ENCODE results near the gene UBE3C. TPM values are rescaled to one million over a fixed set of nuclear protein-coding genes. Genes with fewer than 3 reads are reported as not detected.
"Not testable (repeated sequence)": the region's sequence is repeated elsewhere in the genome, so short reads cannot be mapped to it uniquely, and the experiment has no call there.

Gene UBE3C
- total RNA-seq, 1 donor from 2014 or later: 56.9 TPM

DNA sequence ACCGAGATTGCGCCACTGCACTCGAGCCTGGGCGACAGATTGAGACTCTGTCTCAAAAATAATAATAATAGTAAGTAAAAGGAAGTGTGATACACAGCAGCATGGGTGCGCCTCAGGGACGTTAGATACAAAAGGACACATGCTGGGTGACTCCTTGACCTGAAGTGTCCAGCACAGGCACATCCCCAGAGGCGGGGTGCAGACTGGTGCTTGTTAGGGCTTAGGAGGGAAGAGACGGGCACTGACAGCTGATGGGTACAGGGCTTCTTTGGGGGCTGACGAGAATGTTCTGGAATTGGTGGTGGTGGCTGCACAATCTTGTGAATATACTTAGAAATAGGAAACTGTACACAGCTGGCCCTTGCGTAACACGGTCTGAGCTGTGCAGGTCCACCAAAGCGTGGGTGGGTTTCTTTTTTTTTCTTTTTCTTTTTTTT is 136.3 kb downstream of the UBE3C start:
- Histone ChIP-seq H3K27me3 (peaks cover 5% of the 10 kb centered on the region), H3K4me3 (no peak overlapping the region), H3K9me3 (no peaks in the 10 kb centered on the region), H3K36me3 (peaks cover 4% of the 10 kb centered on the region), H3K27ac (no peak overlapping the region), H3K4me1 (peaks cover 20% of the 10 kb centered on the region)
- intact Hi-C loops (cut with DNase I): no loop called here
- DNase-seq: peak; percentile 66
- TF ChIP-seq, protein P1, sequence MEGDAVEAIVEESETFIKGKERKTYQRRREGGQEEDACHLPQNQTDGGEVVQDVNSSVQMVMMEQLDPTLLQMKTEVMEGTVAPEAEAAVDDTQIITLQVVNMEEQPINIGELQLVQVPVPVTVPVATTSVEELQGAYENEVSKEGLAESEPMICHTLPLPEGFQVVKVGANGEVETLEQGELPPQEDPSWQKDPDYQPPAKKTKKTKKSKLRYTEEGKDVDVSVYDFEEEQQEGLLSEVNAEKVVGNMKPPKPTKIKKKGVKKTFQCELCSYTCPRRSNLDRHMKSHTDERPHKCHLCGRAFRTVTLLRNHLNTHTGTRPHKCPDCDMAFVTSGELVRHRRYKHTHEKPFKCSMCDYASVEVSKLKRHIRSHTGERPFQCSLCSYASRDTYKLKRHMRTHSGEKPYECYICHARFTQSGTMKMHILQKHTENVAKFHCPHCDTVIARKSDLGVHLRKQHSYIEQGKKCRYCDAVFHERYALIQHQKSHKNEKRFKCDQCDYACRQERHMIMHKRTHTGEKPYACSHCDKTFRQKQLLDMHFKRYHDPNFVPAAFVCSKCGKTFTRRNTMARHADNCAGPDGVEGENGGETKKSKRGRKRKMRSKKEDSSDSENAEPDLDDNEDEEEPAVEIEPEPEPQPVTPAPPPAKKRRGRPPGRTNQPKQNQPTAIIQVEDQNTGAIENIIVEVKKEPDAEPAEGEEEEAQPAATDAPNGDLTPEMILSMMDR (IDR thresholded peaks at IDR 0.05): no peak
- ATAC-seq: no peak

DNA sequence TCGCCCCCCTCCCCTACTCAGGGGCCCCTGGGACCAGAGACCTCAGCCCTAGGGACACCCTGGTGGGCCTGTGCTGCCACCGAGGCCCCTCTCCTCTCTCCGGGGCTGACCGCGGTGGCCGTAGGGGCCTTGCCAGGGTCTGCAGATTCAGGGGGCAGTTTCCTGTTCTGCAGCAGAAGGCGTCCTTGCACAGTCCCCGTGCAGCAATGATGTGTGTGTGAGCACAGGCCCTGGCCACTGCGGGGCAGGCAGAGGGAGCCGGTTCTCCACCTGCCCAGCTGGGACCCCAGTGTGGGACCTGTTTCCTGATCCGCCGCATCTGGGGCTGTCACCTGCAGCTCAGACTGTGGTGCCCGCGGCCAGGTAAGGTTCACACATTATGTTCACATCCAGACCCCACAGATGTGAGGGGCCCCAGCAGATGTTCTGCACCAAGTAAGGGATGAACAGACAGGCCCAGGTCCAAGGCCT is 137.4 kb downstream of the UBE3C start:
- Histone ChIP-seq H3K36me3 (no peaks in the 10 kb centered on the region), H3K4me3 (no peak overlapping the region), H3K4me1 (peaks cover 20% of the 10 kb centered on the region), H3K27ac (no peak overlapping the region), H3K9me3 (no peaks in the 10 kb centered on the region), H3K27me3 (peaks cover 12% of the 10 kb centered on the region)
- TF ChIP-seq, protein P1 (IDR thresholded peaks at IDR 0.05): no peak
- DNase-seq: peak; percentile 62
- intact Hi-C loops (cut with DNase I): no loop called here
- ATAC-seq: no peak

DNA sequence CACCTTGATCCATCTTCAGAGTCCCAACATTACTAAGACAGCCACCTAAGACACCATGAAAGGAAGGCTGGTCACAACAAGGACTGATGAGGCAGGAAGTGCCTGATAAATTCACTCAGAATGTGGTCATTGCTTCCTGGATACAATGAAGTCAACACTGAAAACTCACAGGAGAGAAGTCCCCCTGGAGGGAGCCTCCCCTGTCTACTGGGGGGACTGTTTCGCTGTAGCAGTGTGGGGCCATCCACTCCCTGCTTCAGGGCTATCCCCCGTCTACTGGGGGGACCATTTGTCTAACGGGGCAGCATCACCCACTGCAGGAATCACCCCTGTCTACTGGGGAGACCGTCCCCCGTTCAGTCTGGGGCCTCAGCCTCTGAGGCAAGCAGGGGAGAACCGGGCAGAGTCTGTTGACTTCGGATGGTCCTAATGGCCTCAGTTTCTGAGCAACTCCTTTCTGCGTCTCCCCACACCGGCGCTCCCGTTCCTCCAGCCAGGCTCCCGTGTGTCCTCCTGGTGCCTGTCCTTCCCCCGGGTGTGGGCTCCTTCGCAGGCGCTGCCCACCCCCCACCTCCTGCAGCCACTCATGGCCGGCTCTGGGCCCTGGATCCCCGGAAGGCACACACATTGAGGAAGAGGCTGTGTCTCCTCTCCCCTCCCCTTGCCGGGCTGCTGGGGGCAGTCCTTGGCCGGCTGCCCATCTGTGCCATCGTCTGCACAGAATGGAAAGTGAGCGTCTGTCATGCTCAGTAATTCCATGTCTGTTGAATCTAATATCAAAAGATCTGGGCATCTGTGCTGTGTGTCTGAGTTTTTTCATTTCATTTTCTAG is 138.2 kb downstream of the UBE3C start:
- no peaks in the 10 kb centered on the region for H3K36me3 ChIP-seq
- TF ChIP-seq, protein P1 (IDR thresholded peaks at IDR 0.05): no peak
- intact Hi-C loops (cut with DNase I): no loop called here
- no peak overlapping the region for H3K4me3 ChIP-seq
- no peak for ATAC-seq
- peaks cover 12% of the 10 kb centered on the region for H3K27me3 ChIP-seq
- no peaks in the 10 kb centered on the region for H3K9me3 ChIP-seq
- no peak overlapping the region for H3K27ac ChIP-seq
- DNase-seq: peak; percentile 70
- peaks cover 17% of the 10 kb centered on the region for H3K4me1 ChIP-seq

DNA sequence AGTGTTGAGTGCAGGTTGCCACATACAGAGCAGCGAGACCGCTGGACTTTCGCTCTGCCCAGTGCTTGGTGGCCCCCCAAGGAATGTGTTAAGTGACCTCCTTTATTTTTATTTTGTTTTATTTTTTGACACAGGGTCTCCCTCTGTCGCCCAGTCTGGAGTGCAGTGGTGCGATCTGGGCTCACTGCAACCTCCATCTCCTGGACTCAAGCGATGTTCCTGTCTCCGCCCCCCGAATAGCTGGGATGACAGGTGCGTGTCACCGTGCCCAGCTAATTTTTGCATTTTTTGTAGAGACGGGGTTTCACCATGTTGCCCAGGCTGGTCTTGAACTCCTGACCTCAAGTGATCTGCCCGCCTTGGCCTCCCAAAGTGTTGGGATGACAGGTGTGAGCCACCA is 138.8 kb downstream of the UBE3C start:
- H3K9me3 ChIP-seq; intact Hi-C loops (cut with DNase I); ATAC-seq; H3K36me3 ChIP-seq; H3K4me3 ChIP-seq; H3K27ac ChIP-seq: not testable (repeated sequence)
- Histone ChIP-seq H3K27me3 (peaks cover 12% of the 10 kb centered on the region), H3K4me1 (peaks cover 11% of the 10 kb centered on the region)
- peak; percentile 48 for DNase-seq

DNA sequence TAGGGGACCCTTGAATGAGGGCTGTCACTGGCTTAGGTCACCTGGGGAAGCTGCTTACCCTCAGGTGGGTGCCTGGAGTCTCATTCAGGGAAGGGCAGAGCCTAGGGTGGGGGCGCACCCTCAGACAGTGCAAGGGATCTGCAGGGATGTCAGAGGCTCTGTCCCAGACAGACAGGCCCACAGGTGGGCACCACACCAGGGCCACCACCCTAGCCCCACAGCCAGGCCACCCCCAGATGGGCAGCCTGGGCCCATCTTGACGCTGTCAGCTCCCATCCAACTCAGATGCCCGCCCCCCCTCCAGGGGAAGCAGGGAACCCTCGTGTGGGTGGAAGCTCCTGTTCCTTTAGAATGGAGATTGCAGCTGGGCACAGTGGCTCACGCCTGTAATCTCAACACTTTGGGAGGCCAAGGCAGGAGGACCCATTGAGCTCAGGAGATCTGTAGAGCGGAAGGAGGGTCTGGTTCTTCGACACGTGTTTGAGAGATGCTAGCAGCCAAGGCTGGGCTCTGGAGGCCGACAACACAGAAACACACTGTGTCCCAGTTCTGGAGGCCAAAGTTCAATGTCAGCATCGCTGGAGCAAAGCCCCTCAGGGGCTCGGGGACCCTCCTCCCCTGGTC is 139.6 kb downstream of the UBE3C start:
- DNase-seq: peak; percentile 62
- H3K9me3 ChIP-seq: no peaks in the 10 kb centered on the region
- no peak overlapping the region for H3K27ac ChIP-seq
- no peak overlapping the region for H3K4me3 ChIP-seq
- no peaks in the 10 kb centered on the region for H3K36me3 ChIP-seq
- TF ChIP-seq, protein P1 (IDR thresholded peaks at IDR 0.05): no peak
- intact Hi-C loops (cut with DNase I): no loop called here
- H3K4me1 ChIP-seq: peaks cover 7% of the 10 kb centered on the region
- peaks cover 12% of the 10 kb centered on the region for H3K27me3 ChIP-seq
- no peak for ATAC-seq

Data from upper lobe of right lung (tissue), 1 donor.